ENCODE results near the gene RPL7A. TPM values are rescaled to one million over a fixed set of nuclear protein-coding genes. Genes with fewer than 3 reads are reported as not detected.
"Not testable (repeated sequence)": the region's sequence is repeated elsewhere in the genome, so short reads cannot be mapped to it uniquely, and the experiment has no call there.

The RPL7A gene
- total RNA-seq, 1 donor from 2014 or later, result 977 TPM

- ATAC-seq; DNase-seq (ENCODE audit: missing footprints): not testable (repeated sequence)
- intact Hi-C loops (cut with DNase I), result loop anchor here (5.0 kb wide), 2 partner anchors 40 kb away; partner anchors contain the start of genes REXO4 and SURF6
Observed at GRCh38 chr9:133377280-133377679, 29.3 kb downstream of the RPL7A start.

- DNase-seq (ENCODE audit: missing footprints) (no peak), ATAC-seq (no peak)
- intact Hi-C loops (cut with DNase I), result loop anchor here (5.0 kb wide), 2 partner anchors 40 kb away; partner anchors contain the start of genes REXO4 and SURF6
Observed at GRCh38 chr9:133377721-133378216, 29.8 kb downstream of the RPL7A start.

DNA sequence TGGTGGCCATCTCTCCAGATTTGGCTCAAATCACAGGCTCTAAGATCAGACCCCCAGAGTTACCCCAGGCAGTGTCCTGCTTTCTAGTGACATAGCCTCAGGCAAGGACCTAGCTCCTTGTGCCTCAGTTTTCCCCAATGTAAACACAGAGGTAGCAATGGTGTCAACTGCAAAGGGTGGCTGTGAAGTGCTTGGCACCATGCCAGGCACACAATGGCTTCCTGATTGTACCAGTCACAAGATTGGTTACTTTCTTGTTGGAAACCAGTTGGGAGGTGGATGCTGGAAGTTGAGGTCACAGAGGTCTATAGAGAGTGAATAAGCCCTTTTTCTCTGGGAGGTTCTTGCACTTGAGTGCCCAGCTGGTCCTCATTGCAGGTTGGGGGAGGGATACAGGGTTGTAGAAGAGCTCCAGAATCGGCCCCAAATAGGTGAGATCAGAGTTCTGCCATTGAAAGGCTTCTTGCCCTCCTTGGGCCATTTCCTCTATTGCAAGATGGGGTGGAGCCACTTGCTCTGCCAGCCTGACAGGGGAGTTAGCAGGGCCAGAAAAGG, 30.5 kb downstream of the RPL7A start:
- intact Hi-C loops (cut with DNase I), result loop anchor here (5.0 kb wide), 2 partner anchors 39 to 41 kb away; partner anchors contain the start of genes REXO4 and SURF6
- ATAC-seq (no peak), DNase-seq (ENCODE audit: missing footprints) (no peak)

DNA sequence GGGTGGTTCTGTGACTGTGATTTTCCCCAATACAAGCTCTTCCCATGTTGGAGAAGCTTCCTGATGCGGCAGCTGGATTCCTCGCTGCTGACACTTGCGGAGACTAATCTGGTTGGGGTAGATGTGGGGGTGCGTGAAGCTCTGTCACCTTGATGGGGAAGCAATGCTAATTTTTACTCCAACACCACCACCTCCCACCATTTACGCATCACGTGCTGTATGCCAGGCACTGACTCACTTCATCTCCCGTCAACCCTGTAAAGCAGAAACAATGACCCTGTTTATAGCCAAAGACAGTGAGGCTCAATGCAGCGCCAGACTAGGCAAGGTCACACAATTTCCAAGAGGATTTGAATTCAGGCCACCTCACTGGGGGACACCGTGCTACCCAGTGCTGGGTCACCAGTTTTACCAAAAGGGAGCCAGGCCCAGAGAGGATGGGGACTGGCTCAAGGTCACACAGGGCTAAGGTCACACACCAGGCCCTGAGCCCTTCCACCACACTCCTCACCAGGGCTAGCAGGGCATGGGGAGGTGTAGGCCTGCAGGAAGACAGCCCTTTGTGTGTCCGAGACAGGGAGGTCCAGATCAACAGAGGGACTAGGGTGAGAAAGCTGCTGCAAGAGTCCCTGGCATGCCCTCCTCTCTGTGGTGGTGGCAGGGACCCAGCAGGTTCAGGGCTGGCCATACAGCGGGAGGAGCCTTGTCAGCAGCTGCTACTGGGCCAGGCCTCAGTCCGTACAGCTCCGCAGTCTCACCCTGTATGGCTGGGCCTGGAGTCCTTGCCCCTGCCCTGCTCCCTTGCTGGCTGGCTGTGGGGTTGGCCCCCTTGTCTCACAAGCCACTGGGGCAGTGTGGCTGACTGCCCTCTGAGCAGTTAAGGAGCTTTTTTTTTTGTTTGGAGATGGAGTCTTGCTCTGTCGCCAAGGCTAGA, 31.4 kb downstream of the RPL7A start:
- DNase-seq (ENCODE audit: missing footprints) (no peak), ATAC-seq (no peak)
- intact Hi-C loops (cut with DNase I), result loop anchor here (5.0 kb wide), 2 partner anchors 38 to 42 kb away; partner anchors contain the start of genes REXO4 and SURF6

GRCh38 chr9:133380734-133381133, 32.7 kb downstream of the RPL7A start:
- no peak for ATAC-seq
- intact Hi-C loops (cut with DNase I), result no loop called here
- no peak for DNase-seq (ENCODE audit: missing footprints)

DNA sequence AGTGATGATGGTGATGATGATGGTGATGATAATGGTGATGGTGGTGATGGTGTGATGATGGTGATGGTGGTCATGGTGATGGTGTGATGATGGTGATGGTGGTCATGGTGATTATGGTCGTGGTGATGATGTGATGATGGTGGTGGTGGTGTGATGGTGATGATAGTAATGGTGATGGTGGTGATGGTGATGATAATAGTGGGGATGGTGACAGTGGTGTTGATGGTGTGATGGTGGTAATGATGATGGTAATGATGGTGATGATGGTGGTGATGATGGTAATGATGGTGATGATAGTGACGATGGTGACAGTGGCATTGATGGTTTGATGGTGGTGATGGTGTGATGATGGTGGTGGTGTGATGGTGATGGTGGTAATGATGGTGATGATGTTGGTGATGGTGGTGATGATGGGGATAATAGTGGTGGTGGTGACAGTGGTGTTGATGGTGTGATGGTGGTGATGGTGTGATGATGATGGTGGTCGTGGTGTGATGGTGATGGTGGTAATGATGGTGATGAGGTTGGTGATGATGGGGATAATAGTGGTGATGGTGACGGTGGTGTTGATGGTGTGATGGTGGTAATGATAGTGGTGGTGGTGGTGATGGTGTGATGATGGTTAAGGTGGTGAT, 34.6 kb downstream of the RPL7A start:
- intact Hi-C loops (cut with DNase I), result no loop called here
- ATAC-seq (no peak), DNase-seq (ENCODE audit: missing footprints) (no peak)

- DNase-seq (ENCODE audit: missing footprints), result no peak
- no peak for ATAC-seq
- intact Hi-C loops (cut with DNase I), result no loop called here
Observed at GRCh38 chr9:133383438-133383837, 35.4 kb downstream of the RPL7A start.

- no peak for DNase-seq (ENCODE audit: missing footprints)
- no peak for ATAC-seq
- intact Hi-C loops (cut with DNase I), result no loop called here
Observed at GRCh38 chr9:133384736-133385321, 36.8 kb downstream of the RPL7A start.

GRCh38 chr9:133385452-133385851, 37.4 kb downstream of the RPL7A start:
- intact Hi-C loops (cut with DNase I), result no loop called here
- DNase-seq (ENCODE audit: missing footprints) (no peak), ATAC-seq (no peak)

- ATAC-seq (no peak), DNase-seq (ENCODE audit: missing footprints) (no peak)
- intact Hi-C loops (cut with DNase I), result no loop called here
Observed at GRCh38 chr9:133386338-133386737, 38.3 kb downstream of the RPL7A start.

GRCh38 chr9:133387680-133388079, 39.7 kb downstream of the RPL7A start:
- intact Hi-C loops (cut with DNase I), result no loop called here
- DNase-seq (ENCODE audit: missing footprints), result no peak
- no peak for ATAC-seq

GRCh38 chr9:133389025-133389557, 41.1 kb downstream of the RPL7A start:
- intact Hi-C loops (cut with DNase I), result no loop called here
- DNase-seq (ENCODE audit: missing footprints) (no peak), ATAC-seq (no peak)

DNA sequence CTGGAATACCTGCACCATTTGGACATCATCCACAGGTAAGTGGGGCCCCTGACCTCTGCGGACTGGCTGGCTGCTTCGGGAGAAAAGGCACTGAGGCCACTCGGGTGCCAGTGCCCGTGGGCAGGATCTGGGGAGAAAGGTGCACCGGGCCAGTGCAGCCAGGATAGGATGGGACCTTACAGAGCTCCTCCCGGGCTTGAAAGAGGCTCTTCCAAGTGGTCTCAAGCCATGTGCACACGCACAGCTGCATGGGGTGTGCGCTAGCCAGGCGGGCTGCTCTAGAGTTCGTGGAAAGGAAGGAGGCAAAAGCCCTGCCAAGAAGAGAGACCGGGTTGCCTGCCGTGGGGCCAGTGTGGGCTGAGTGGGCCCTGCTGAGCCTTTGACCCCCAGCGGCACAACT, 41.5 kb downstream of the RPL7A start:
- DNase-seq (ENCODE audit: missing footprints) (no peak), ATAC-seq (no peak)
- intact Hi-C loops (cut with DNase I), result no loop called here

DNA sequence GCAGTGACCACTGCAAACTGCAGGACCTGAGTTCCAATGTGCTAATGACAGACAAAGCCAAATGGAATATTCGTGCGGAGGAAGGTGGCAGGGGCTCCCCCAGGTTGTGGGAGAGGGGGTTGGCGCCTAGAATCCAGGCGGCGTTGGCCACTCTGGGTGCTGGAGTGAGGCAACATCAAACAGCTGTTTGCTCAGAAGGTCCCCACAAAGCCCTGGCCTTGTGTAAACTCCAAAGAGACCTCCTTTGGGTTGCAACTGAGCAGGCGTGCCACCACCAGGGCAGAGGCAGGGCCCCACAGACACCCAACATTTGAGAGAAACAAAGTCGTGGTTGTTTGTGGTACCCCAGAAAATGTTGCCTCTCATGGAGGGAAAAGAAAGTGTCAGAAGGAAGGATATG, 42.7 kb downstream of the RPL7A start:
- intact Hi-C loops (cut with DNase I), result no loop called here
- DNase-seq (ENCODE audit: missing footprints), result no peak
- no peak for ATAC-seq

GRCh38 chr9:133391449-133391848, 43.4 kb downstream of the RPL7A start:
- intact Hi-C loops (cut with DNase I); ATAC-seq; DNase-seq (ENCODE audit: missing footprints): not testable (repeated sequence)

- ATAC-seq, result not testable (repeated sequence)
Observed at GRCh38 chr9:133392308-133392707, 44.3 kb downstream of the RPL7A start.

DNA sequence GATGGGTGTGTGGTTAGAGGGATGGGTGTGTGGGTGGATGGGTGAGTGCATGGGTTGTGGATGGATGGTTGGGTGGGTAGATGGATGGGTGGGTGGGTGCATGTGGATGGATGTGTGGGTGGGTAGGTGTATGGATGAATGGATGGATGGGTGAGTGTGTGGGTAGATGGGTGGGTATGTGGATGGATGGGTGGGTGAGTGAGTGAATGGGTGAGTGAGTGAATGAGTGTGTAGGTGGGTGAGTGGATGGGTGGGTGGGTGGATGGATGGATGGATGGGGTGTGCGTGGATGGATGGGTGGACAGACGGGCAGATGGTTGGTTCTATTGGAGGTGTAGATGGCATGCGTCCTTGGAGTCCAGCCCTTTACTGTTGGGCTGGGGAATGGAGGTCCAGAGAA, 45.4 kb downstream of the RPL7A start:
- DNase-seq (ENCODE audit: missing footprints) (no peak), ATAC-seq (no peak)
- intact Hi-C loops (cut with DNase I), result no loop called here

More at GRCh38 chr9:133392308-133392707, 44.3 kb downstream of the RPL7A start:
- DNase-seq (ENCODE audit: missing footprints); intact Hi-C loops (cut with DNase I): not testable (repeated sequence)

GRCh38 chr9:133394687-133395271, 46.8 kb downstream of the RPL7A start:
- ATAC-seq, result no peak
- intact Hi-C loops (cut with DNase I), result no loop called here
- DNase-seq (ENCODE audit: missing footprints), result no peak
